Measurements from ENCODE around the gene TMOD1. TPM values are rescaled to one million over a fixed set of nuclear protein-coding genes. Genes with fewer than 3 reads are reported as not detected.

Gene TMOD1
- total and polyA plus RNA-seq, 10 of the 15 experiments (the other 5 are each of a cell fraction or from before 2014, with no cell fraction given), result 4.0 to 44.1 (median 15.4) TPM

- no peaks in the 10 kb centered on the region for H4K20me1 ChIP-seq (ENCODE audit: control insufficient read depth, insufficient read depth)
- H2AFZ ChIP-seq (ENCODE audit: control insufficient read depth, low read depth, low read length), result no peak overlapping the region
Observed at GRCh38 chr9:97487861-97488260, 13.6 kb upstream of the TMOD1 start.

More at GRCh38 chr9:97487861-97488260, 13.6 kb upstream of the TMOD1 start:
- H3K4me3 ChIP-seq, result no peak overlapping the region
- 100% methylated on average over 1 of the region's 1 CpG for WGBS (ENCODE audit: insufficient coverage, insufficient replicate concordance, low lambda C conversion rate, missing lambda C conversion rate)
- CTCF ChIA-PET, result interaction anchor here (1.0 to 6.0 kb wide), 5 partner anchors 16 to 128 kb away, joined by 3 to 90 read pairs (median 3); no protein-coding TSS in a partner anchor
- H3K36me3 ChIP-seq (ENCODE audit: control insufficient read depth in 2 of 2, insufficient read depth in 2 of 2, low read length in 1 of 2), result peaks cover 1 to 3% of the 10 kb centered on the region in 2 experiments; a peak in 2 of 4 replicates
- in situ Hi-C loops (cut with MboI), result no loop called here
- no peak overlapping the region for H3K4me2 ChIP-seq (ENCODE audit: control insufficient read depth, insufficient read depth)
- no peaks in the 10 kb centered on the region for H3K79me2 ChIP-seq (ENCODE audit: control insufficient read depth, insufficient read depth, low read length)
- intact Hi-C loops (cut with micrococcal nuclease; ENCODE audit: unreplicated experiment), result no loop called here
- no peaks in the 10 kb centered on the region for H3K27me3 ChIP-seq (replicated peaks in 1 of 2; ENCODE audit: control insufficient read depth in 2 of 2, insufficient read depth in 2 of 2, low read length in 1 of 2)
- no peak for FAIRE-seq
- no peak overlapping the region for H3K9ac ChIP-seq (ENCODE audit: control insufficient read depth, insufficient read depth, low read length)
- RAD21 ChIA-PET (ENCODE audit: unreplicated experiment), result no interaction called here
- H3K9me3 ChIP-seq (replicated peaks; ENCODE audit: control insufficient read depth, insufficient read depth, low read length), result no peaks in the 10 kb centered on the region; the same call in 2 of the 3 replicates
- BruUV-seq (replicated peaks), result no TSS peak
- H3K4me1 ChIP-seq (ENCODE audit: control insufficient read depth, insufficient read depth, low read length), result peaks cover 5% of the 10 kb centered on the region; the same call in 1 of the 2 replicates
- TF ChIP-seq MLLT1 (IDR thresholded peaks at IDR 0.05) (no peak), ETV6 (conservative IDR thresholded peaks at IDR 0.05 in 1 of 2, IDR thresholded peaks at IDR 0.05 in 1 of 2; ENCODE audit: borderline replicate concordance in 1 of 2, low read depth in 1 of 2) (no peak)
- POLR2A ChIA-PET, result no interaction called here
- H3K27ac ChIP-seq (ENCODE audit: control insufficient read depth, insufficient read depth), result no peak overlapping the region
- ATAC-seq, result no peak
- DNase-seq (ENCODE audit: low read depth, low spot score), result no peak
- SMC1A ChIA-PET (ENCODE audit: uncharacterized antibody, unreplicated experiment), result interaction anchor here (1.5 to 5.3 kb wide), 8 partner anchors 8 to 128 kb away, joined by 5 to 51 read pairs (median 6); partner anchors contain the start of gene TMOD1
